DMS153 (cell line): Measurements from ENCODE around the gene SORBS2.

ENCODE experiments used
- DNase-seq: peaks from one replicate; lab custom pipeline; 2025; lab: John Stamatoyannopoulos, UW

Gene SORBS2

GRCh38 chr4:185550933-185551332 is 261.1 kb downstream of the SORBS2 start:
- no peak for DNase-seq

- no peak for DNase-seq
Measured at GRCh38 chr4:185549095-185549639, 262.8 kb downstream of the SORBS2 start.

- no peak for DNase-seq
Measured at GRCh38 chr4:185548587-185548986, 263.4 kb downstream of the SORBS2 start.

GRCh38 chr4:185546335-185546734 is 265.7 kb downstream of the SORBS2 start:
- DNase-seq = no peak

- DNase-seq = no peak
Measured at GRCh38 chr4:185542626-185543315, 269.2 kb downstream of the SORBS2 start.

GRCh38 chr4:185541251-185541727 is 270.7 kb downstream of the SORBS2 start:
- DNase-seq = no peak

- no peak for DNase-seq
Measured at GRCh38 chr4:185540487-185541120, 271.4 kb downstream of the SORBS2 start.

- no peak for DNase-seq
Measured at GRCh38 chr4:185540040-185540439, 272.0 kb downstream of the SORBS2 start.

- no peak for DNase-seq
Measured at GRCh38 chr4:185538806-185539205, 273.2 kb downstream of the SORBS2 start.

- DNase-seq = no peak
Measured at GRCh38 chr4:185536411-185536709, 275.6 kb downstream of the SORBS2 start.

- DNase-seq = peak; percentile 49
Measured at GRCh38 chr4:185535612-185536410, 276.2 kb downstream of the SORBS2 start.
